Measurements from ENCODE around the gene HHLA2. TPM values are rescaled to one million over a fixed set of nuclear protein-coding genes. Genes with fewer than 3 reads are reported as not detected.
A peak's percentile ranks its signal among the peaks of the same experiment; 100 is the strongest.

Gene HHLA2
- total RNA-seq, 2 donors from 2014 or later: 57.9 to 192 TPM

GRCh38 chr3:108315767-108316301 lies 19.5 kb downstream of the HHLA2 start:
- no peak overlapping the region for H3K4me3 ChIP-seq
- intact Hi-C loops (cut with DNase I): no loop called here
- no peak for TF ChIP-seq CTCF (IDR thresholded peaks at IDR 0.05)
- H3K9me3 ChIP-seq: no peaks in the 10 kb centered on the region
- H3K27me3 ChIP-seq: no peaks in the 10 kb centered on the region
- H3K27ac ChIP-seq: no peak overlapping the region
- H3K36me3 ChIP-seq: no peaks in the 10 kb centered on the region
- no peak overlapping the region for H3K9ac ChIP-seq (ENCODE audit: low read depth in 2 of 2, low read length in 2 of 2)
- no peak for DNase-seq
- H3K4me1 ChIP-seq: peaks cover 3% of the 10 kb centered on the region

- no peaks in the 10 kb centered on the region for H3K36me3 ChIP-seq
- H3K4me1 ChIP-seq: peaks cover 3% of the 10 kb centered on the region
- H3K27me3 ChIP-seq: no peaks in the 10 kb centered on the region
- no peak overlapping the region for H3K27ac ChIP-seq
- TF ChIP-seq CTCF (IDR thresholded peaks at IDR 0.05): no peak
- H3K9ac ChIP-seq (ENCODE audit: low read depth in 2 of 2, low read length in 2 of 2): peak overlapping the region in 1 of 2 donors; percentile 2
- no peaks in the 10 kb centered on the region for H3K9me3 ChIP-seq
- intact Hi-C loops (cut with DNase I): no loop called here
- H3K4me3 ChIP-seq: no peak overlapping the region
- peak; percentile 77 for DNase-seq
Measured at GRCh38 chr3:108319428-108320082, 23.2 kb downstream of the HHLA2 start.

GRCh38 chr3:108320746-108321350 lies 24.5 kb downstream of the HHLA2 start:
- no peak overlapping the region for H3K4me3 ChIP-seq
- H3K9ac ChIP-seq (ENCODE audit: low read depth in 2 of 2, low read length in 2 of 2): no peak overlapping the region
- peaks cover 3% of the 10 kb centered on the region for H3K4me1 ChIP-seq
- no peak overlapping the region for H3K27ac ChIP-seq
- no peak for DNase-seq
- intact Hi-C loops (cut with DNase I): no loop called here
- H3K9me3 ChIP-seq: no peaks in the 10 kb centered on the region
- TF ChIP-seq CTCF (IDR thresholded peaks at IDR 0.05): no peak
- no peaks in the 10 kb centered on the region for H3K27me3 ChIP-seq
- no peaks in the 10 kb centered on the region for H3K36me3 ChIP-seq

GRCh38 chr3:108322352-108322751 lies 26.0 kb downstream of the HHLA2 start:
- intact Hi-C loops (cut with DNase I): no loop called here
- no peak overlapping the region for H3K27ac ChIP-seq
- H3K27me3 ChIP-seq: no peaks in the 10 kb centered on the region
- TF ChIP-seq CTCF (IDR thresholded peaks at IDR 0.05): no peak
- no peaks in the 10 kb centered on the region for H3K36me3 ChIP-seq
- H3K9ac ChIP-seq (ENCODE audit: low read depth in 2 of 2, low read length in 2 of 2): no peak overlapping the region
- H3K4me3 ChIP-seq: no peak overlapping the region
- peaks cover 3% of the 10 kb centered on the region for H3K4me1 ChIP-seq
- no peak for DNase-seq
- H3K9me3 ChIP-seq: no peaks in the 10 kb centered on the region

GRCh38 chr3:108324177-108324576 lies 27.8 kb downstream of the HHLA2 start:
- Histone ChIP-seq H3K27me3 (no peaks in the 10 kb centered on the region), H3K9ac (ENCODE audit: low read depth in 2 of 2, low read length in 2 of 2) (no peak overlapping the region), H3K27ac (no peak overlapping the region), H3K9me3 (no peaks in the 10 kb centered on the region), H3K4me3 (no peak overlapping the region), H3K36me3 (no peaks in the 10 kb centered on the region), H3K4me1 (peaks cover under 1% of the 10 kb centered on the region)
- no peak for TF ChIP-seq CTCF (IDR thresholded peaks at IDR 0.05)
- intact Hi-C loops (cut with DNase I): no loop called here
- DNase-seq: no peak

Measured in colonic mucosa (tissue), 4 donors.